Thoracic aorta (tissue), 2 donors: ENCODE data around the gene TRIM47. TPM values are rescaled to one million over a fixed set of nuclear protein-coding genes. Genes with fewer than 3 reads are reported as not detected.

Experiments
- ATAC-seq: fragments of 150-250 bp; one replicate; pipeline ENCODE4 v1.8.0; 2017; ENCODE audit warnings: low read depth; ENCODE audit not compliant: insufficient number of reproducible peaks, low FRiP score
- DNase-seq: peaks from one replicate; pipeline ENCODE4 v3.0.0-alpha.2; 2020; ENCODE audit warnings: low spot score
- H3K27ac ChIP-seq, 2 donors: fragments of 200-600 bp; sonication (generic); 1 replicate in 1 of 2; 2 replicates in 1 of 2; pipeline ENCODE4 v1.5.1; 2016; ENCODE audit warnings: mild to moderate bottlenecking in 2 of 2, moderate library complexity in 2 of 2
- H3K27me3 ChIP-seq: fragments of 200-600 bp; sonication (generic); replicated peaks from 2 replicates; pipeline ENCODE4 v1.6.0; 2016; ENCODE audit warnings: mild to moderate bottlenecking; ENCODE audit not compliant: insufficient read depth
- H3K36me3 ChIP-seq: fragments of 200-600 bp; sonication (generic); one replicate; pipeline ENCODE4 v1.5.1; 2016
- H3K4me1 ChIP-seq, 2 donors: fragments of 200-600 bp; sonication (generic); 1 replicate in 1 of 2; 2 replicates in 1 of 2; pipeline versions ENCODE4 v1.5.1 to v1.6.0; 2016; ENCODE audit warnings: low read depth in 2 of 2, mild to moderate bottlenecking in 1 of 2; ENCODE audit not compliant: control insufficient read depth in 1 of 2
- H3K4me3 ChIP-seq: fragments of 200-600 bp; sonication (generic); 2 replicates; pipeline ENCODE4 v1.5.1; 2016; ENCODE audit warnings: mild to moderate bottlenecking
- H3K9me3 ChIP-seq: fragments of 200-600 bp; sonication (generic); 2 replicates; pipeline ENCODE4 v1.5.1; 2016
- CTCF ChIP-seq: fragments of 200-600 bp; sonication (generic); IDR thresholded peaks from one replicate; pipeline ENCODE4 v1.5.1; 2019; ENCODE audit warnings: antibody characterized with exemption
- total RNA-seq, 2 donors: library from RNA; depleted of rRNA; stranded (reverse); fragments of >200 nt; gene quantifications; one replicate each; pipeline versions ENCODE4 v1.1.0 to v1.2.3, GENCODE V29; 2016

TRIM47 gene
- total RNA-seq, 2 donors from 2014 or later = 58.9 to 94.0 TPM

GRCh38 chr17:75831032-75831571 is 47.3 kb downstream of the TRIM47 start:
- H3K36me3 ChIP-seq = peaks cover 5% of the 10 kb centered on the region
- no peak for ATAC-seq

GRCh38 chr17:75830164-75831031 is 48.0 kb downstream of the TRIM47 start:
- Histone ChIP-seq H3K9me3 (no peaks in the 10 kb centered on the region), H3K27ac (no peak overlapping the region), H3K27me3 (no peaks in the 10 kb centered on the region), H3K4me1 (peaks cover 10 to 23% of the 10 kb centered on the region in 2 donors), H3K4me3 (no peak overlapping the region), H3K36me3 (peaks cover 5% of the 10 kb centered on the region)
- ATAC-seq (no peak), DNase-seq (no peak)
- peak; percentile 36 for TF ChIP-seq CTCF

More at GRCh38 chr17:75831032-75831571, 47.3 kb downstream of the TRIM47 start:
- Histone ChIP-seq H3K9me3 (no peaks in the 10 kb centered on the region), H3K27ac (no peak overlapping the region), H3K4me1 (peaks cover 10 to 24% of the 10 kb centered on the region in 2 donors), H3K4me3 (no peak overlapping the region), H3K27me3 (no peaks in the 10 kb centered on the region)
- TF ChIP-seq CTCF = no peak
- no peak for DNase-seq

GRCh38 chr17:75829747-75830146 is 48.6 kb downstream of the TRIM47 start:
- Histone ChIP-seq H3K9me3 (no peaks in the 10 kb centered on the region), H3K27me3 (no peaks in the 10 kb centered on the region), H3K27ac (no peak overlapping the region), H3K36me3 (peaks cover 6% of the 10 kb centered on the region), H3K4me3 (no peak overlapping the region), H3K4me1 (peaks cover 10 to 18% of the 10 kb centered on the region in 2 donors)
- DNase-seq (no peak), ATAC-seq (no peak)
- no peak for TF ChIP-seq CTCF

GRCh38 chr17:75828741-75829140 is 49.6 kb downstream of the TRIM47 start:
- TF ChIP-seq CTCF = no peak
- Histone ChIP-seq H3K36me3 (peaks cover 10% of the 10 kb centered on the region), H3K4me1 (peaks cover 10 to 18% of the 10 kb centered on the region in 2 donors), H3K27ac (no peak overlapping the region), H3K4me3 (no peak overlapping the region), H3K27me3 (no peaks in the 10 kb centered on the region), H3K9me3 (no peaks in the 10 kb centered on the region)
- DNase-seq = no peak
- ATAC-seq = no peak

GRCh38 chr17:75828076-75828400 is 50.3 kb downstream of the TRIM47 start:
- no peaks in the 10 kb centered on the region for H3K27me3 ChIP-seq
- peak overlapping the region; percentile 82 to 86 for H3K27ac ChIP-seq
- TF ChIP-seq CTCF = no peak
- no peaks in the 10 kb centered on the region for H3K9me3 ChIP-seq
- peaks cover 10 to 18% of the 10 kb centered on the region in 2 donors for H3K4me1 ChIP-seq
- H3K4me3 ChIP-seq = peak overlapping the region; percentile 64
- peaks cover 12% of the 10 kb centered on the region for H3K36me3 ChIP-seq
- ATAC-seq (no peak), DNase-seq (no peak)
